ENCODE measurements around the gene FAM50B. TPM values are rescaled to one million over a fixed set of nuclear protein-coding genes. Genes with fewer than 3 reads are reported as not detected.

The FAM50B gene
- total and polyA plus RNA-seq, 10 donors: 6.6 to 13.3 (median 9.0) TPM

- Histone ChIP-seq H3K27ac (no peak overlapping the region), H3K27me3 (replicated peaks in 1 of 7) (no peaks in the 10 kb centered on the region), H3K4me3 (no peak overlapping the region), H3K9me3 (no peaks in the 10 kb centered on the region), H3K36me3 (no peaks in the 10 kb centered on the region), H3K4me1 (no peaks in the 10 kb centered on the region)
- DNase-seq: no peak
- TF ChIP-seq POLR2AphosphoS5 (IDR thresholded peaks at IDR 0.05) (no peak), POLR2A (IDR thresholded peaks at IDR 0.05) (no peak)
- TF ChIP-seq, protein P1, sequence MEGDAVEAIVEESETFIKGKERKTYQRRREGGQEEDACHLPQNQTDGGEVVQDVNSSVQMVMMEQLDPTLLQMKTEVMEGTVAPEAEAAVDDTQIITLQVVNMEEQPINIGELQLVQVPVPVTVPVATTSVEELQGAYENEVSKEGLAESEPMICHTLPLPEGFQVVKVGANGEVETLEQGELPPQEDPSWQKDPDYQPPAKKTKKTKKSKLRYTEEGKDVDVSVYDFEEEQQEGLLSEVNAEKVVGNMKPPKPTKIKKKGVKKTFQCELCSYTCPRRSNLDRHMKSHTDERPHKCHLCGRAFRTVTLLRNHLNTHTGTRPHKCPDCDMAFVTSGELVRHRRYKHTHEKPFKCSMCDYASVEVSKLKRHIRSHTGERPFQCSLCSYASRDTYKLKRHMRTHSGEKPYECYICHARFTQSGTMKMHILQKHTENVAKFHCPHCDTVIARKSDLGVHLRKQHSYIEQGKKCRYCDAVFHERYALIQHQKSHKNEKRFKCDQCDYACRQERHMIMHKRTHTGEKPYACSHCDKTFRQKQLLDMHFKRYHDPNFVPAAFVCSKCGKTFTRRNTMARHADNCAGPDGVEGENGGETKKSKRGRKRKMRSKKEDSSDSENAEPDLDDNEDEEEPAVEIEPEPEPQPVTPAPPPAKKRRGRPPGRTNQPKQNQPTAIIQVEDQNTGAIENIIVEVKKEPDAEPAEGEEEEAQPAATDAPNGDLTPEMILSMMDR (IDR thresholded peaks at IDR 0.05 in 8 of 11, conservative IDR thresholded peaks at IDR 0.05 in 3 of 11): no peak
- 85 to 93% (median 91%) methylated on average over 9 of the region's 9 CpGs for WGBS, 5 donors
- intact Hi-C loops (cut with DNase I; ENCODE audit: low total_unique reads): no loop called here
Observed at GRCh38 chr6:3890047-3890446, 40.9 kb downstream of the FAM50B start.

DNA sequence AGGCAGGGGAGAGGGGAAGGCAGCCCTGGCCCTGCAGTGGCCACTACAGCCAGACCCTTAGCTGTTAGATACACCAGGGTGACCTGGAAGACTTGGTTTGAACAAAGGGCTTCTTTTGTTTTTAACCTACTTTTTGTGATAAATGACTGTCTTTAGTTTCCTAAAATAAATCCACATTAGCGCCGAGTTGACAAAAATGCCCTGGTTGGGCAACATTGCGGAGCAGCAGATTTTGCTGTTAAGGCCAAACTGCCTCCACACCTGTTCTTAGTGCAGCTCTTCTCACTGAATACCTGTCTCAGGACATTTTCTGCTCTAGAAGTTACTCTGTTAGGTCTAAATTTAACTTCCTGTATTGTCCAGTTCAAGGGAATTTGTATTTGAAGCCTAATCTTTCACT lies 42.7 kb downstream of the FAM50B start:
- Histone ChIP-seq H3K27me3 (replicated peaks in 1 of 7) (no peaks in the 10 kb centered on the region), H3K4me3 (no peak overlapping the region), H3K4me1 (no peaks in the 10 kb centered on the region), H3K27ac (no peak overlapping the region), H3K36me3 (no peaks in the 10 kb centered on the region), H3K9me3 (no peaks in the 10 kb centered on the region)
- TF ChIP-seq POLR2A (IDR thresholded peaks at IDR 0.05) (no peak), POLR2AphosphoS5 (IDR thresholded peaks at IDR 0.05) (no peak)
- TF ChIP-seq, protein P1 (IDR thresholded peaks at IDR 0.05 in 8 of 11, conservative IDR thresholded peaks at IDR 0.05 in 3 of 11): no peak
- no peak for DNase-seq
- WGBS, 5 donors: 83 to 90% (median 86%) methylated on average over 3 of the region's 3 CpGs
- intact Hi-C loops (cut with DNase I; ENCODE audit: low total_unique reads): no loop called here

GRCh38 chr6:3892603-3893002 lies 43.4 kb downstream of the FAM50B start:
- Histone ChIP-seq H3K27me3 (replicated peaks in 1 of 7) (no peaks in the 10 kb centered on the region), H3K36me3 (no peaks in the 10 kb centered on the region), H3K9me3 (no peaks in the 10 kb centered on the region), H3K4me1 (no peaks in the 10 kb centered on the region), H3K27ac (no peak overlapping the region), H3K4me3 (no peak overlapping the region)
- no peak for TF ChIP-seq POLR2AphosphoS5 (IDR thresholded peaks at IDR 0.05)
- TF ChIP-seq, protein P1 (IDR thresholded peaks at IDR 0.05 in 8 of 11, conservative IDR thresholded peaks at IDR 0.05 in 3 of 11): no peak
- TF ChIP-seq POLR2A (IDR thresholded peaks at IDR 0.05): no peak
- no peak for DNase-seq
- 64 to 90% (median 82%) methylated on average over 6 of the region's 6 CpGs for WGBS, 5 donors
- intact Hi-C loops (cut with DNase I; ENCODE audit: low total_unique reads): no loop called here

DNA sequence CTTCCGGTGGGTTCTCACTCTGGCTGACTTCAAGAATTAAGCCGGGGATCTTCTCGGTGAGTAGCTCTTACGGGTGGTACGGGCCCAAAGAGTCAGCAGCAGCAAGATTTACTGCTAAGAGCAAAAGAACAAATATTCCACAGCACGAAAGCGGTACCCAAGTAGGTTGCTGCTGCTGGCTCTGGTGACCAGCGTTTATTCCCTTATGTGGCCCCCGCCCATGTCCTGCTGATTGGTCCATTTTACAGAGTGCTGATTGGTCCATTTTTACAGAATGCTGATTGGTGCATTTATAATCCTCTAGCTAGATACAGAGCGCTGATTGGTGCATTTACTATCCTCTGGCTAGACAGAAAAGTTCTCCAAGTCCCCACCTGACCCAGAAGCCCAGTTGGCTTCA lies 44.3 kb downstream of the FAM50B start:
- Histone ChIP-seq H3K9me3 (no peaks in the 10 kb centered on the region), H3K27me3 (replicated peaks in 1 of 7) (no peaks in the 10 kb centered on the region), H3K4me3 (no peak overlapping the region), H3K4me1 (no peaks in the 10 kb centered on the region), H3K36me3 (no peaks in the 10 kb centered on the region), H3K27ac (no peak overlapping the region)
- no peak for DNase-seq
- intact Hi-C loops (cut with DNase I; ENCODE audit: low total_unique reads): no loop called here
- WGBS, 5 donors: 93 to 97% (median 93%) methylated on average over 10 of the region's 10 CpGs
- no peak for TF ChIP-seq POLR2AphosphoS5 (IDR thresholded peaks at IDR 0.05)
- no peak for TF ChIP-seq POLR2A (IDR thresholded peaks at IDR 0.05)
- TF ChIP-seq, protein P1 (IDR thresholded peaks at IDR 0.05 in 8 of 11, conservative IDR thresholded peaks at IDR 0.05 in 3 of 11): no peak

Data from spleen (tissue), 11 donors.